HG03095 (cell line): Measurements from ENCODE around the gene DRGX.

Experiments used
- ATAC-seq: cut with Tn5 transposase; IDR thresholded peaks from one replicate; pipeline ENCODE4 v1.9.1; 2021; ENCODE audit warnings: moderate library complexity; ENCODE audit not compliant: unreplicated experiment

The DRGX gene

DNA sequence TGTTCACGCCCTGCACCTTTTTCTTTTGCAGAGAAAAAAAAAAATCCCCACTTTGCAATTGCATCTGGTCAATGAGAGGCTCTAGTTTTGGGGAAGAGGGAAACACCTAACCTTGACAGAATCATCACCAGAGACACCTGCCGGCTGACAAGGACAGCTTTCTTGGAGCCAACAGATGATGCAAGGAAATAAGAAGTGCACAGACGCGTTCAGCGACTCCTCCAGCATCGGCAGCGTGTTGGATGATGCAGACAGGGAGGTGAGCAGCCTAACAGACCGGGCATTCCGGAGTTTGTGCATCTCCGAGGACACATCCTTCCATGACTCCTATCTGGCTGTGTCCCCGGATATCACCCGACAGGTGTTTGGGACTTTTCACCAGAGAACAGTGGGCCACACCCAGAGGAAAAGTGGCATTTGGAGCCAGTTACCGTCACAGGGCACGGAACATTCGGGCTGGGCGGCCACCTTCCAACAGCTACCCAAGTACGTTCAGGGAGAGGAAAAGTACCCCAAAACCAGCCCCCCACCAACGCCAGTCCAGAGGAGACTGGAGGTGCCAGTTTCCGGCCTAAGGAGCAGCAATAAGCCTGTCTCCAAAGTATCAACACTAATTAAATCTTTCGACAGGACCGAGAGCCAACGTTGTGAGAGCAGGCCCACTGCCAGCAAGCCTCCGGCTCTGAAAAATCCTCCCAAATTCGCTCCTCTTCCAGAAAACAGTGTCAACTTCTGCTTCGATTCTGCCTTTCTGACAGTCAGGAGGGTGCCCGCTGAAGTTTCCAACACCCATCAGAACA is 73.3 kb downstream of the DRGX start:
- no peak for ATAC-seq

GRCh38 chr10:49321021-49321420 is 74.9 kb downstream of the DRGX start:
- ATAC-seq = no peak

- no peak for ATAC-seq
Observed at GRCh38 chr10:49320191-49320590, 75.7 kb downstream of the DRGX start.

GRCh38 chr10:49319206-49319605 is 76.7 kb downstream of the DRGX start:
- no peak for ATAC-seq

- no peak for ATAC-seq
Observed at GRCh38 chr10:49318755-49319154, 77.1 kb downstream of the DRGX start.

- ATAC-seq = no peak
Observed at GRCh38 chr10:49318028-49318427, 77.9 kb downstream of the DRGX start.

- ATAC-seq = no peak
Observed at GRCh38 chr10:49314806-49315205, 81.1 kb downstream of the DRGX start.
